Fibroblast of peridontal ligament (primary cell): ENCODE results near the gene TERB1.
"Not testable (repeated sequence)": the region's sequence is repeated elsewhere in the genome, so short reads cannot be mapped to it uniquely, and the experiment has no call there.

Experiments used
- DNase-seq: peaks from one replicate; pipeline ENCODE4 v3.0.0-alpha.2; 2010; ENCODE audit errors: extremely low read depth

The TERB1 gene

GRCh38 chr16:66830422-66831404, 29.3 kb upstream of the TERB1 start, which contains the start of gene NAE1:
NAE1 (minus strand) TSS chr16:66830976; CDS start chr16:66830899, 77 bp downstream.
- DNase-seq = peak; percentile 81

- DNase-seq = peak; percentile 17
Observed at GRCh38 chr16:66824006-66824405, 22.6 kb upstream of the TERB1 start.

GRCh38 chr16:66814734-66815133, 13.3 kb upstream of the TERB1 start:
- no peak for DNase-seq

GRCh38 chr16:66811043-66811442, 9.7 kb upstream of the TERB1 start:
- DNase-seq = no peak

GRCh38 chr16:66810391-66810790, 9.0 kb upstream of the TERB1 start:
- no peak for DNase-seq

GRCh38 chr16:66809765-66810164, 8.4 kb upstream of the TERB1 start:
- DNase-seq = no peak

- no peak for DNase-seq
Observed at GRCh38 chr16:66802159-66802558, 775 bp upstream of the TERB1 start.

GRCh38 chr16:66800856-66801255, 528 bp downstream of the TERB1 start:
- no peak for DNase-seq

GRCh38 chr16:66798161-66798560, 3.2 kb downstream of the TERB1 start:
- DNase-seq = peak; percentile 45

GRCh38 chr16:66793984-66794383, 7.4 kb downstream of the TERB1 start:
- not testable (repeated sequence) for DNase-seq

GRCh38 chr16:66790130-66790733, 11.2 kb downstream of the TERB1 start:
- DNase-seq = no peak

- no peak for DNase-seq
Observed at GRCh38 chr16:66787427-66787826, 14.0 kb downstream of the TERB1 start.

GRCh38 chr16:66786551-66786950, 14.8 kb downstream of the TERB1 start:
- no peak for DNase-seq

GRCh38 chr16:66776457-66776856, 24.9 kb downstream of the TERB1 start:
- DNase-seq = no peak

GRCh38 chr16:66774981-66775380, 26.4 kb downstream of the TERB1 start:
- DNase-seq = no peak

- no peak for DNase-seq
Observed at GRCh38 chr16:66758086-66758485, 43.3 kb downstream of the TERB1 start.

GRCh38 chr16:66754819-66755218, 46.6 kb downstream of the TERB1 start:
- no peak for DNase-seq

- DNase-seq = no peak
Observed at GRCh38 chr16:66754211-66754610, 47.2 kb downstream of the TERB1 start.

- no peak for DNase-seq
Observed at GRCh38 chr16:66752958-66753357, 48.4 kb downstream of the TERB1 start.

- no peak for DNase-seq
Observed at GRCh38 chr16:66752379-66752778, 49.0 kb downstream of the TERB1 start.

GRCh38 chr16:66751992-66752322, 49.4 kb downstream of the TERB1 start:
- no peak for DNase-seq

GRCh38 chr16:66751303-66751991, 49.9 kb downstream of the TERB1 start, which contains the start of gene DYNC1LI2:
DYNC1LI2 (minus strand) TSS chr16:66751609; CDS start chr16:66751591, 18 bp downstream.
- peak; percentile 59 for DNase-seq

- DNase-seq = no peak
Observed at GRCh38 chr16:66751053-66751302, 50.4 kb downstream of the TERB1 start.
